Adrenal gland (tissue), 5 donors: ENCODE measurements around the gene SOD1.

Source experiments
- CTCF ChIP-seq, 6 experiments: fragments of 450-650 bp in 4 of 6; fragments of 200-600 bp in 2 of 6; sonication (generic) in 1 of 6; IDR thresholded peaks; 1 replicate in 5 of 6; 2 replicates in 1 of 6; pipeline versions ENCODE4 v1.5.1 to v1.8.0; 2016 to 2021; ENCODE audit warnings: antibody characterized with exemption in 6 of 6, mild to moderate bottlenecking in 2 of 6, moderate library complexity in 1 of 6
- POLR2A ChIP-seq, 2 donors: fragments of 450-650 bp; IDR thresholded peaks; one replicate each; pipeline ENCODE4 v1.6.1; 2017; ENCODE audit warnings: antibody characterized with exemption in 2 of 2, mild to moderate bottlenecking in 2 of 2, moderate library complexity in 1 of 2
- donor health status: DM: no; HTN: no; CAD: no.

GRCh38 chr21:31622397-31622796, 37.1 kb upstream of the SOD1 start:
- TF ChIP-seq CTCF (IDR thresholded peaks at IDR 0.05) = no peak
- no peak for TF ChIP-seq POLR2A (IDR thresholded peaks at IDR 0.05)
